Measurements from ENCODE around the gene TMEM219. TPM values are rescaled to one million over a fixed set of nuclear protein-coding genes. Genes with fewer than 3 reads are reported as not detected.

TMEM219 gene
- total RNA-seq, 1 experiment from 2014 or later, result 48.3 TPM

GRCh38 chr16:29921034-29921385 lies 40.9 kb upstream of the TMEM219 start:
- POLR2A ChIA-PET (ENCODE audit: low non-redundant PET), result no interaction called here
- H3K27ac ChIP-seq (ENCODE audit: low read depth, low read length, poor library complexity, severe bottlenecking), result no peak overlapping the region
- H3K4me1 ChIP-seq (ENCODE audit: insufficient read depth, low read length, poor library complexity, severe bottlenecking), result peaks cover 5% of the 10 kb centered on the region
- peaks cover 13% of the 10 kb centered on the region for H3K36me3 ChIP-seq (ENCODE audit: insufficient read depth, low read length, poor library complexity, severe bottlenecking)
- no peak for DNase-seq (ENCODE audit: low spot score)
- TF ChIP-seq EZH2 (IDR thresholded peaks at IDR 0.05; ENCODE audit: borderline replicate concordance, low read depth, low read length, poor library complexity, severe bottlenecking) (no peak), CTCF (conservative IDR thresholded peaks at IDR 0.05; ENCODE audit: low read depth, low read length) (no peak)
- CTCF ChIA-PET, result no interaction called here
- no peak overlapping the region for H3K4me3 ChIP-seq (ENCODE audit: low read depth, low read length, poor library complexity, severe bottlenecking)
- BruUV-seq (replicated peaks), result no TSS peak
- H3K9me3 ChIP-seq (ENCODE audit: low read depth, low read length, poor library complexity, severe bottlenecking), result no peaks in the 10 kb centered on the region
- no peaks in the 10 kb centered on the region for H3K27me3 ChIP-seq (replicated peaks; ENCODE audit: insufficient read depth, low read depth, low read length, poor library complexity)
- intact Hi-C loops (cut with micrococcal nuclease; ENCODE audit: unreplicated experiment), result no loop called here

- intact Hi-C loops (cut with micrococcal nuclease; ENCODE audit: unreplicated experiment), result no loop called here
- Histone ChIP-seq H3K27ac (ENCODE audit: low read depth, low read length, poor library complexity, severe bottlenecking) (no peak overlapping the region), H3K4me1 (ENCODE audit: insufficient read depth, low read length, poor library complexity, severe bottlenecking) (peaks cover 15% of the 10 kb centered on the region), H3K27me3 (replicated peaks; ENCODE audit: insufficient read depth, low read depth, low read length, poor library complexity) (no peaks in the 10 kb centered on the region), H3K4me3 (ENCODE audit: low read depth, low read length, poor library complexity, severe bottlenecking) (no peak overlapping the region), H3K36me3 (ENCODE audit: insufficient read depth, low read length, poor library complexity, severe bottlenecking) (peaks cover 13% of the 10 kb centered on the region), H3K9me3 (ENCODE audit: low read depth, low read length, poor library complexity, severe bottlenecking) (no peaks in the 10 kb centered on the region)
- ChIA-PET POLR2A (ENCODE audit: low non-redundant PET) (no interaction called here), CTCF (no interaction called here)
- DNase-seq (ENCODE audit: low spot score), result no peak
- BruUV-seq (replicated peaks), result no TSS peak
- TF ChIP-seq CTCF (conservative IDR thresholded peaks at IDR 0.05; ENCODE audit: low read depth, low read length) (no peak), EZH2 (IDR thresholded peaks at IDR 0.05; ENCODE audit: borderline replicate concordance, low read depth, low read length, poor library complexity, severe bottlenecking) (no peak)
Measured at GRCh38 chr16:29922326-29922725, 39.6 kb upstream of the TMEM219 start.

- TF ChIP-seq CTCF (conservative IDR thresholded peaks at IDR 0.05; ENCODE audit: low read depth, low read length) (no peak), EZH2 (IDR thresholded peaks at IDR 0.05; ENCODE audit: borderline replicate concordance, low read depth, low read length, poor library complexity, severe bottlenecking) (no peak)
- intact Hi-C loops (cut with micrococcal nuclease; ENCODE audit: unreplicated experiment), result no loop called here
- H3K9me3 ChIP-seq (ENCODE audit: low read depth, low read length, poor library complexity, severe bottlenecking), result no peaks in the 10 kb centered on the region
- DNase-seq (ENCODE audit: low spot score), result no peak
- no peak overlapping the region for H3K4me3 ChIP-seq (ENCODE audit: low read depth, low read length, poor library complexity, severe bottlenecking)
- no TSS peak for BruUV-seq (replicated peaks)
- CTCF ChIA-PET, result no interaction called here
- no peaks in the 10 kb centered on the region for H3K27me3 ChIP-seq (replicated peaks; ENCODE audit: insufficient read depth, low read depth, low read length, poor library complexity)
- no peak overlapping the region for H3K27ac ChIP-seq (ENCODE audit: low read depth, low read length, poor library complexity, severe bottlenecking)
- H3K4me1 ChIP-seq (ENCODE audit: insufficient read depth, low read length, poor library complexity, severe bottlenecking), result peaks cover 15% of the 10 kb centered on the region
- peaks cover 13% of the 10 kb centered on the region for H3K36me3 ChIP-seq (ENCODE audit: insufficient read depth, low read length, poor library complexity, severe bottlenecking)
- POLR2A ChIA-PET (ENCODE audit: low non-redundant PET), result no interaction called here
Measured at GRCh38 chr16:29922986-29923501, 38.8 kb upstream of the TMEM219 start.
